HG03558 (cell line): ENCODE data around the gene SIL1.

Source experiments
- ATAC-seq: cut with Tn5 transposase; IDR thresholded peaks from one replicate; pipeline ENCODE4 v1.9.1; 2021; ENCODE audit warnings: moderate number of reproducible peaks; ENCODE audit not compliant: unreplicated experiment; ENCODE audit errors: extremely low read depth

SIL1 gene

DNA sequence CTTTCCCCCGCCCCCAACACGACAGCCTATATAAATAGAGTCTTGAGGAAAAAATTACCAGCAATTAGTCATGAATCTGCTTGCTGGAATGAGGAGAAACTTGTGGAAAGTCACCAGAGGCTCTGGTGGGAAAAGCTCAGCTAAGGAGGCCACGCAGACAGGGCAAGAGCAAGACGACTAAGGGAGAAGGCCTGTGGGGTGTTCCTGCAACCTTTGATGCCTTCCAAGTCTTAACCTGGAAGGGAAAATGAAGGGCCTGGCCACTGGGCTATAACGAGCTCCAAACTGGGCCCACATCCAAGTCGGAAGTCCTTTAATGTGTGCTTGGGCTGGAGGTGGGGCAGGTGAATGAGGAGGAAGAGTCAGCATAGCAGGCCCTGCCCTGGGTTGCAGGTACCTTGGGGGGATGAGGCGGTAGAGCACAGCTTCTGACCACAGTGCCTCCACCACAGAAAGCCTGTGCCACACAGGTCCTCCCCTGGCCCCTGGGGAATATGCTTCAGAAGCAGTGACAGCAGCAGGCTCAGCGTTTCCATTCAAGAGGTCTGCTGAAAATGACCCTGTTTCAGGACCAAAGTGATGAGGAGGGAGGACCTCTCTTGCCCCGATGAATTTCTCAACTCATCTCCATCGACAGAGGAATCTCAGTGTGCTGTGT, 230.2 kb downstream of the SIL1 start:
- ATAC-seq, result no peak

DNA sequence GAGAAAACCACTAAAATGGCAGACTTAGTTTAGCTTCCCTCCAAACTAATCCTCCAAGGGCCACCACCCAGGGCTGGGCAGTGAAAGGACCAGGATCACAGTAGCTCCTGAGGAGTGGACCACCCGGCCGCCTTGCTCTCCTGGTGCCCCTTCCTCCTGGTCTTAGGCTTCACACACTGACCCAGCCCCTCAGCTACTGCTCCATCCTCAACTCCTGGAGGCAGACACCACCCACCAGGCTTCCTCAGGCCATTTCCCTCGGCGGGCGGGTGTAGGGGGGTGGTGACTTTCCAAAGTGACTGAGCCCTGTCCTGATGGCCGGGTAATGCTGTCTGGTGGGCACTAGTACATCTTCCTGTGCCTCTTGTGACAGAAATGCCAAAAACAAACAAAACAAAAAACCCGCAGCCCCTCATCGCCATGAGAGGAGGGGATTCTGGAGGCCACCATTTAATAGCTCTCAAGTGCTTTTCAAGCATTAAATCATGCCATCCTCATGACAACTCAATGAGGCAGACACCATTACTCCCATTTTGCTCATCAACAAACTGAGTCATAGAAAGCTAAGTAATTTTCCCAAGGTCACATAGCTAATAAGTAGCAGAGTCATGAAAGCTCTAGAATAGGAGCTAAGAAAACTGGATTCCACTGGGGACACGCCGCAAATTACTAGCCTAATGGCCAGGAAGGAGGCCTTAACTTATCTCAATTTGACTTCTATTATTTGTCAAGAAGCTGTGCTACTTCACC, 231.8 kb downstream of the SIL1 start:
- ATAC-seq, result no peak

DNA sequence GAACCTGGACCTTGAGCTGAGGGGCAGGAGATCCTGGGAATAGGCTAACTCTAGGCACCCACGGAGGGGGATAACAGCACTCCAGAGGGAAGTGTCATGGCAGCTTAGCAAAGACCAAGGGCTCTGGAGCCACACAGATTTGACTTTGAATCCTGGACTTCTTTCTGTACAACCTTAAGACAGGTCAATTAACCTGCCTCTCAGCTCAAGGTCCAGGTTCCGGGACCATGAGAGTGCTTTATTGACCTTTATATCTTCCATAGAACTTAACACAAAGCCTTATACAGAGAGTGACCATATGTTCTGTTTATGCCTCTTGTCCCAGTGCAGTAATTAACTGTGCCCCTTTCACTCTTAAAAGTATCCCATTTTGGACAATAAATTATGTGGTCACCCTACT, 232.5 kb downstream of the SIL1 start:
- no peak for ATAC-seq

DNA sequence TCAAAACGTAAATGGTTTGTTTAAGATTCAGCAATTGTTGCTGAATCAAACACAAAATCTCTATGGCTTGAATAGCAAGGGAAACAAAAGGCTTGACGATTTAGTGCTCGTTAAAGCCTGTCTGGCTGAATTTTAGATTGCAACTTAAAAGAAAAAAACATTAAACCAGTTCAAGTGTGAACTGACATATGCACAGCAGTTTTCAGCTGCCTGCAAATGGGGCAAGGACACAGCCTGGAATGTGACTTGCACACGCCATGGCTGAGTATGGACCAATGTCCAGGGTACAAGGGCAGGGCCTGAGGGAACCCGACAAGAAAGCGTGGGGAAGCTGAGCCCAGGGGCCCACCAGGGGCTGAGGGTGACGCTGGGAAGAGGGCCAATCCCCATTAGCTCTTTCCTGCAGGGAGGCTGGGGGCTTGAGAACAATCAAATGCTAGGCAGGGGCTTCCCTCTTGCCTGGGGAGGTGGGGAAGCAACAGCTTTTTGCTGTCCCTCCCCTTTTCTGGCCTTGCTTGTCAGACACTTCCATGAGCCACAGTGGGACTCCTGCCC, 233.4 kb downstream of the SIL1 start:
- ATAC-seq, result no peak

DNA sequence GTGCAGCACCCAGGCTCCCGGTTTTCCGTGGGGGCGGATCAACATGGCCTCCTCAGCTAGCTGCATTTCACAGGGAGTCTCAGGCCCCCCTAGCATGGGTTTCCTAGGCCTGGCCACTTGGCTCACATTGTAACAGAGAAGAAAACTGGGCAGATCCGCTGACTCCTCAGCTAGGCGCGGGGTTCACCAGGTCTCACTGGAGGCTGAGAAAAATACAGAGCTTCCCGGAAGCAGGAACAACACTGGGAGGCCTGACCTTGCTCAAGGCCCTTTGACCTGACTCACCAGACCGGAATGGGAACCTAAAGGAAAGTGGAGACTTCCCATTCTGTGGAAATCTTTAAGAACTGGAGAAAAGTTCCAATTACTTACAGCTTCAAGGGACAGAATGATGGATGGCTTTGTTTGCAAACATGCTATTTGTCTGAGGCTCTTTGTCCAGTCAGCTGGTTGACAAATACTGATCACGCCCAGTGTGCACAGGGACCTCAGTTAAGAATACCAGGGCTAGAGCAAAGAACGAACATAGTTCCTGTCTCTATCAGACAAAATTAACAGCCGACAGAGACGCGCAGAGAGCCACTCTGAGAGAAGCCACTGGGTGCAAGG, 234.3 kb downstream of the SIL1 start:
- no peak for ATAC-seq

DNA sequence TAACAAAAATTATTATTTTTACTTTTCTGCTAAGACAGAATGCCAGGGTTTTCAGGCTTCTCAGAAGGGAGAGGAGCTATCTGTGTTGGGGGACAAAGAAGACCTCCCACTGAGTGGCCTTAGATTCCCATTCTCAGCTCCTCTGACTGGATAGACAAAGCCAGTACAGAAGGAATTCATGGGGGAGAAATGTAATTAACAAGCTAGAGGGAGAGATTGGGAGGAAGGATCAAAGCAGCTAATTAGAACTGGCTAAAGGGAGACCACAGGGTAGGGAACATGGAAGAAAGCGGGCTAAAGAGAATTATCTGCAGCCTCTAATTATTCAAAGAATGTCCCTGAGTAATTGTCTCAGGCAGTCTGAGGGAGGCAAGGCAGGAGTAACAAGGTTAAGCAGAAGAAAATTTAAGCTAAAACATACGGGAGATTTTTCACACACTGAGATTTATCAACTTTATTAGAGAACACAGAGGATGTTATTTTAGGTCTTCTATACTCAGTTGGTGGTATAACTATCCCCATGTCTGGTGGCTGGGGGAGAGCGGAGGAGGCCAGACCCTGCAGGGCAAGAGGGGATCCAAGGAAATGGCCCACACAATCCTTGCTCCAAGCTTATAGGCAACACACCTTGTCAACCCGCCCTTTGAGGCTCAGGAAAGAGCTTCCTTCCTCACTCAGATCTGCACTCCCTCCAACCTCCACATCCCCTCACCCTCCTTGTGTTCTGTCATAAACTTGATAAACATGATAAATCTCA, 235.4 kb downstream of the SIL1 start:
- ATAC-seq, result no peak

DNA sequence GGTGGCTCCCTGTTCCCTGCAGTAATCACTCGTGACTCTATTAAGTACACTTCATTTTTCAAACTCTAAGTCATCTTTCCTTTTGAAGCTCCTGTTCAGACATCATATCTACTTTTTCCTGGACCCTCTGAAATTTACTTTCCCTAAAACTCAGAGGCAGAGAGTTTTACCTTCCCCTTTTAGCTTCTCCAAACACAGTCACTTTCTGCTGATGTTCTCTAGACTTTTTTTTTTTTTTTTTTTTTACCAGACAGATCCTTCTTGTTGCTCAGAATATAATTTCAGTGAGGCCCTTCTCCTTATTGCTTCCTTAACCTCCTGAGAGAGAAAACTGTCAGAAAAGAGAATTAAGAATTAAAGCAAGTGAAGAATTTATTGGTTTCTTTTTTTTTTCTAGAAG, 236.4 kb downstream of the SIL1 start:
- ATAC-seq, result no peak

DNA sequence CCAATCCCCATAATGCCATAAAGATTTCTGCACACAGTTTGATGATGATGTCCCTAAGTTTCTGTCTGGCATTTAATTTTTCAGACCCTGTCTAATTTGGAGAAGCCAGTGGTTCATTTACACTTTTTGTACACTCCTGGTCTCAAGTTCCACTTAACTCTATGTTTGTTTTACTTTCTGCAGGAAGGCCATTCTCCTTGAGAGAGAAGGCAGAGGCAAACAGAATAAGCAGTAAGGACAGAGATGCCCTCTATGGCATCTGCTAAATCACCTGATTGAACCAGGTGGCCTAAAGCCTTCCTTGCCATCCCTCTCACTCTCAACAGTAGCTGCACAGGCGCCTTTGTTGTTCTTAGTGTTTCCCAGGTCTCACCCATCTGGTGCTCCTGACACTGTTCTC, 236.9 kb downstream of the SIL1 start:
- ATAC-seq, result no peak

DNA sequence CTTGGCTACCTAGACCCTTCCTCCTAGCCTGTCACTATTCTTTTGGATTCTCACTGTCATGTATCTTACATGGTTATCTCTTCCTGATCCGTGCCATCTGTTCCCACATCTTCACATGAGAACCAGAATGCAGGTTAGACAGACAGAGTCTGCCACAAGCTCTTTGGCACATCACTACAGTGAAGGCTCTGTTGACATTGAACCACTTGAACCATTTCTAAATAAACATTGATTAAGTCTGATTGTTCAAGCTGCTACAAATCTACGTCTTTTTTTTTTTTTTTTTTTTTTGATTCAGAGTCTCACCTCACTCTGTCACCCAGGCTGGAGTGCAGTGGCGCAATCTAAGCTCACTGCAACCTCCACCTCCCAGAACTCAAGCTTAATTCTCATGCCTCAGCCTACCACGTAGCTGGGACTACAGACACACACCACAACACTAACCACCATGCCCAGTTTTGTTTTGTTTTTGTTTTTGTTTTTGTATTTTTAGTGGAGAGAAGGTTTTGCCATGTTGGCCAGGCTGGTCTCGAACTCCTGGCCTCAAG, 237.9 kb downstream of the SIL1 start:
- no peak for ATAC-seq

DNA sequence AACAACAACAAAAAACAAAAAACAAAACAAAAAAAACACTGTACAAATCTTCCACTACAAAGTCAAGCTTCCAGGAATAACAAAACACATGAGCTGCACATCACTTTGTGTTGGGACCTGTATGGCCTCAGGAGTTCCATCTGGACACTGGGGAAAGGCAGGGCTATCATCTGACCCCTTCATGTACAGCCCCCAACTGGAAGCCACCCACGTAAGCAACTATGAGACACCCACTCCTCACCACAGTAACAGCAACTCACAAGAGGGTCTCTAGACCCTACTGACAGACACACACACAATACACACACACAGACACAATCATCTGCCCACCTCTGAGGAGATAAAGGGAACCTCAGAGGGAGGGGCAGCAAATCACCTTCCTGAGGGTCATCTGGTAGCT, 241.4 kb downstream of the SIL1 start:
- ATAC-seq, result no peak

DNA sequence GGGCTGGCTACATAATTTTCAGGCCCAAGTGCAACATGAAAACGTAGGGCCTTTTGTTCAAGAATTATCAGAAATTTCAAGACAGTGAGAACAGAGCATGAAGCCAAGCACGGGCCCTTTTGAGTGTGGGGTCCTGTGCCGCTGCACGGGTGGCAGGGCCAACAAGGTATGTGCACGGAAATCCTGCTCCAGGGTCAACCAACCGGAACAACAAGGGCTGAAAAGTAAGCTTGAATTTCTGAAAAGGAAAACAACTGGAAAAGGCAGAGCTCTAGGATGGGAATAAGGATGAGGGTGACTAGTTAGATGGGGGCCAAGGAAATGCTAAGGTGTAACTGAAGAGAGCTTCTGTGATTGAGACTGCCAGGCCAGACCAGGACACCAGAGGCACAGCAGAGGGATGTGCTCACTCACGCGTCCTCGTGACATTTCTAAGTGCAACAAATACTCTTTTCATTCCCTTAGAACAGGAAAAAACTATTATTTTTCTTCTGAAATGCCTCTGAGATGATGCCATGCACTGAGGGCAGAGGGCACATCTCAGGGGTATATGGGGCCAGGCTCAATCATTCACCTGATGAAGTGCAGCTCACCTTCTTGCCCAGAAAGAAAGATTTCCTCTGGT, 242.4 kb downstream of the SIL1 start:
- ATAC-seq, result no peak

DNA sequence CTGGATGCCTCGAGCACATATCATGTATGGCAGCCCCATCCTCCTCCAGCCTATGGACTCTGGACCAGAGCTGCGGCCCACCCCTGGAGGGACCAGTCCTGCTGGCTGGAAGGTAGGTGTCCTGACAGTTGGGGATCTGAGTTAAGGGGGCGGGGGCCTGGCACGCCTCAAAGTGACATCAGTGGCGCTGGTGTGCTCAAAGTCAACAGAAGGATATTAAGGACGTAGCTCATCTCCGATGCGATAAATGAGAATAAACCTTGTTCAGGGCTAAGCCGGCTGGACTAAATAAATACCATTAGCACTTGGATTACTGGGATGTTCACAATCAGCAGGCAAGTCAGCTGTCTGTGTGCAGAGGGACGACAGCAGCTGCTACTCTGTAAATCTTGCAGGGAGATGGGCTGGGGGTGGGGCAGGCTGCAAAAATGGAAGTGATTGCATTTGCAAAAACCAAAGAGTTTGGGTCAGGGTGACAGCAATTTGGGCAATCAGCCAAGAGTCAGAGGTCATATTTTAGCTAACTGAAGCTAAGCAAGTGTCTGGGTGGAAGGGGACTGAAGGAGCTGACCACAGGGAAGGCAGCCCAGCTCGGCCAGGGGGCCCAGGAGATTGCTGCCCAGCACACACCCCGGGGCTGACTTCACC, 243.0 kb downstream of the SIL1 start:
- no peak for ATAC-seq

DNA sequence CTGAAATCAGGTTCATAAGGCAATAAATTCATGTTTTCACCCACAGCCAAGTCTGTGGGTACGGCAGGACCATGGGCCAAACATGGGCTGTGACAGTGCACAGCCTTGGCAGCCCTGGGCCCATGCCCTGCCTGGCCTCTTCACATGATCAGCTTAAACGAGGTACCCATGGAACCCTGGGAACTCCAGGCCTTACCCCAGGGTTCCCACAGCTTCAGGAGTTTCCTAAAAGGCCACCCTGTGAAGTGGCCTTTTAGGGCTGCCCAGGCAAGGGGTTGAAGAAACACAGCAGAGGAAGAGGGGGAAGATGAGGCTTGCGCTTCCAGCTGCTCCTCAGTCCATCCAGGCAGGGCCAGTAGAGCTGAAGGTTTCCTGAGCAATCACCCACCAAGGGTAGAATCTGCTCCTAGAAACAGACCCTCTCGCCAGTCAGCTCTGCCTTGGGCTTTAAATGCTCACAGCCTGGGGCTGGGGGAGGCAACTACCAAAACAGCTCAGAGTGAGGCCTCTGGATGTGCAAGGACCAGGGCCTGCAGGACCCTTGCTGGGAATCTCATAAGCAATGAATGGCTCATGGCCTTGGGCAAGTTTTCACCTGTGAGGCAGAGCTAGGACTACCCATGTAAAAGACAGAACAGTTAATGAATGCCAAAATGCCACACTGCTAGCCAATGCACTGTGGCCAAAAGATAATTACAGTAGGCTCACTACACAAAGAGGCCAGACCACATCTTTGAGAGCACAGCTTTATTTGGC, 243.7 kb downstream of the SIL1 start:
- no peak for ATAC-seq

DNA sequence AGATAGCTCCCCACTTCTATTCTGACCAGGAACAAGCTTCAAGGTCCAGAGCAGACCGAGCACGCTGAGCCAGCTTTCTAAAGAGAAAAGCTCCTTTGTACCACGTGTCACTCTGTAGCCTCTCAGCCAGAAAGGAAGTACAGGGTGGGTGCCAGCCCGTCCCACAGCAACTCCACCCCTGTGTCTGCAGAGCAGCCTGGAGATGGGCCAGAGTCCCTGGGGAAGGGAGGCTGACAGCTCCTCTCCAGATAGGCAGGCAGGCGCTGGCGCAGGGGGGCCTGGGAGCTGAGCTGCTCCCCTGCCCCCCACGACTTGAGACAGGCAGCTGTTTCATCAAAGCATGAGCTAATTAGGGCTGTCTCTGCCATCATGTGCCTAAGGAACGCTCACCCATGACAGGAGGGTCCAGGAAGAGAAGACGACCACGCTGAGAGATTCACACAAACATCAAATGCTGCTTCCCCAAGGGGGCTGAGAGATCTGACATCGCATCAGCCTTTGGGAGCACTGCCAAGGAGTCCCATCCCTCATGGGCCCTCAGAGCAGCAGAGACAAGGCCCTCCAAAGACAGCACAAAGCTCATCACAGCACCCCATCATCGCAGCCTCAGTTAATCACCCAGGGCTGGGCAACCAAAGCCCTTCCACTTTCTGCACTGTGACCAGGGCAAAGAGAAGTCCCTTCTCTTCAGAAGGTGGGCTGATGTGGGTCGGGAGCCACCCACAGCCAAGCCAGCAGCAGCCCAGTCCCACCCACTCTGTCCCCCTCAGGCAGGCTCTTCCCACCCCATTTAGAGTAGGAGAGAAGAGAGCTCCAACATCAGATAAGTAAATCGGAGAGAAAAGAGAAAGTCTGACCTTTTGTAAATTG, 244.5 kb downstream of the SIL1 start:
- no peak for ATAC-seq

DNA sequence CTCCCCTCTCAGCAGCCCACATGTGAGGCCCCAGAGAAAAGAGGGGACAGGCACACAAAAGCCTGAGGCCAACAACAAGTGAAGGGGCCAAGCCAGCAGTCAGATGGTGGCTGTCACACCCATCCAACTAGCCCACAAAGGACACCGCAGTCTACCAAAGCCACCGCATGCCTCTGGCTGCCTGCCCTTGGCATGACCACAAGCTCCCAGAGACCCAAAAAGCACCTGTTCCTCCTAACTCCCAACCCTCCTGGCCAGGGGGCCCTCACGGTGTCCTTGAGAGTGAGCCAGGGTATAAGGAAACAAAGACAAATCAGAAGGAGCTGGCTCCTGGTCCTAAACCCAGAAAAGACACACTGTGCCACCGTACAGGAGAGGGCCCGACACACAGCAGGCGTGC, 245.2 kb downstream of the SIL1 start:
- no peak for ATAC-seq

DNA sequence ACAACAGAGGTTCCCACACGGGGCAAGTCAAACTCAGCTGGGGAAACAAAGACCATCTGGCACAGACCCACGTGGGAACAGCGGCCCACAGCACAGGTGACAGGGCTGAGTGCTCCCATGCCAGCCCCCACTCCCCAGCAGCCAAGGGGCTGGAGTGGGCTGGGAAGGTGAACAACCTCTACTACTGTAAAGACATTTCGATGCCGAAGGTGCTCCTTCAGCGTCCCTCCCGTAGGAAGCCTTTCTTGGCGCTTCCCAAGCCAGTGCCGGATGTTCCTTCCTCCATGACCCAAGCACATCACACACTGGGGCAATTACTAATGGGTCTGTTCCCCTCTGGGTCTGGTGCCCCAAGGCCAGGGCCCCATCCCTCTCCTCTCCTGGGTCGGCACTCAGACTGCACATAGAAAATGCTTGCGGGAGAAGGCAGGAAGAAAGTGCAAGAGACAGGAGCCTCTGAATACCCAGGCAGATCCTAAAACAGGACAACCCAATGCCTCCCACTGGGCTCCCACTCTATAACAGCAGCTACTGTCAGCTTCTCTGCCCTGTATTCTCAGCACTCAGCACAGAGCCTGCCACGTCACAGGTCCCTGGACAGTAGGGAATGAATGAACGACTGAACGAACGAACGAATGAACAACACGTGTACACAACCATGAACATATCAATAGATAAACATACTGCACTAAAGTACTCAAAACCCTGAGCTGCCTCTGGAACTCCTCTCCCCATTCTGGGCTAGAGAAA, 246.0 kb downstream of the SIL1 start:
- no peak for ATAC-seq
